ENCODE results near the gene SLC6A15. TPM values are rescaled to one million over a fixed set of nuclear protein-coding genes. Genes with fewer than 3 reads are reported as not detected.

The SLC6A15 gene
- total and polyA plus RNA-seq, 2 of the 13 experiments (the other 11 are each of a cell fraction or from before 2014, with no cell fraction given) = not detected

DNA sequence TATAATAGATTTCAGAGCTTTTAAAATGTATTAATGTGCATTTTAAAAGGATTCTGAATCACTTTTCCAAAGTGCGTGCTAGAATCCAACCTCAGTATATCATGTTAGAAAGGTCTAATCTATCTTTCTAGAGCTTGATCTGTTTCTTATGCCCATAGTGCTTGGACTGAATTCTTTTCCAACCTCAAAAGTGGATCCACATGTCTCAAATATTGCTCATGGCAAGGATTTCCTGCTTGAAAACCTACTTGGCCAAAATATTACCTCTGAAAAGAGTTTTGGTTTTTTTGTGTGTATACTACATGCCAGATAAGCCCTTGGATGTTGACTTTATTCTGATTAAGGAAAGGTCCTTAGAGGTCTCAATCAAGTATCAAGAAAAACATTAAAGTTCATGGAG is 16.9 kb upstream of the SLC6A15 start:
- POLR2A ChIA-PET = no interaction called here
- Histone ChIP-seq H3K36me3 (replicated peaks in 1 of 2; ENCODE audit: control insufficient read depth in 1 of 2, insufficient read depth in 2 of 2, low read length in 2 of 2) (no peaks in the 10 kb centered on the region), H4K20me1 (ENCODE audit: insufficient read depth, low read length) (no peaks in the 10 kb centered on the region), H2AFZ (ENCODE audit: low read length) (no peak overlapping the region), H3K4me2 (ENCODE audit: low read depth, low read length) (no peak overlapping the region), H3K9ac (ENCODE audit: insufficient read depth, low read depth, low read length) (no peak overlapping the region), H3K27me3 (ENCODE audit: control insufficient read depth in 1 of 2, insufficient read depth in 2 of 2, low read length in 2 of 2) (no peaks in the 10 kb centered on the region), H3K27ac (ENCODE audit: extremely low read length, insufficient read depth, low read length) (no peak overlapping the region), H3K4me3 (replicated peaks in 1 of 3; ENCODE audit: insufficient read depth in 1 of 3, low read depth in 2 of 3, low read length in 3 of 3) (no peak overlapping the region), H3K79me2 (ENCODE audit: insufficient read depth, low read length) (no peaks in the 10 kb centered on the region), H3K4me1 (ENCODE audit: insufficient read depth, low read length) (no peaks in the 10 kb centered on the region), H3K9me3 (ENCODE audit: low read length) (no peaks in the 10 kb centered on the region)
- CTCF ChIA-PET (ENCODE audit: low intra/inter-chr PET ratio, low total read pairs) = no interaction called here
- TF ChIP-seq HNRNPLL (IDR thresholded peaks at IDR 0.05; ENCODE audit: low read depth, low read length, poor library complexity, severe bottlenecking) (no peak), XBP1 (CRISPR knock-in tag; IDR thresholded peaks at IDR 0.05) (no peak), SOX13 (IDR thresholded peaks at IDR 0.05) (no peak), SOX13 (CRISPR knock-in tag; conservative IDR thresholded peaks at IDR 0.05 in 1 of 2, IDR thresholded peaks at IDR 0.05 in 1 of 2) (no peak), MED1 (CRISPR knock-in tag; IDR thresholded peaks at IDR 0.05) (no peak), HNRNPK (IDR thresholded peaks at IDR 0.05; ENCODE audit: low read depth, low read length, poor library complexity, severe bottlenecking) (no peak), CENPX (CRISPR knock-in tag; IDR thresholded peaks at IDR 0.05) (no peak), HNRNPUL1 (IDR thresholded peaks at IDR 0.05; ENCODE audit: low read depth, low read length) (no peak), EZH2 (conservative IDR thresholded peaks at IDR 0.05; ENCODE audit: low read depth, low read length) (no peak), KLF11 (CRISPR knock-in tag; IDR thresholded peaks at IDR 0.05) (no peak)
- TF ChIP-seq, protein P1, sequence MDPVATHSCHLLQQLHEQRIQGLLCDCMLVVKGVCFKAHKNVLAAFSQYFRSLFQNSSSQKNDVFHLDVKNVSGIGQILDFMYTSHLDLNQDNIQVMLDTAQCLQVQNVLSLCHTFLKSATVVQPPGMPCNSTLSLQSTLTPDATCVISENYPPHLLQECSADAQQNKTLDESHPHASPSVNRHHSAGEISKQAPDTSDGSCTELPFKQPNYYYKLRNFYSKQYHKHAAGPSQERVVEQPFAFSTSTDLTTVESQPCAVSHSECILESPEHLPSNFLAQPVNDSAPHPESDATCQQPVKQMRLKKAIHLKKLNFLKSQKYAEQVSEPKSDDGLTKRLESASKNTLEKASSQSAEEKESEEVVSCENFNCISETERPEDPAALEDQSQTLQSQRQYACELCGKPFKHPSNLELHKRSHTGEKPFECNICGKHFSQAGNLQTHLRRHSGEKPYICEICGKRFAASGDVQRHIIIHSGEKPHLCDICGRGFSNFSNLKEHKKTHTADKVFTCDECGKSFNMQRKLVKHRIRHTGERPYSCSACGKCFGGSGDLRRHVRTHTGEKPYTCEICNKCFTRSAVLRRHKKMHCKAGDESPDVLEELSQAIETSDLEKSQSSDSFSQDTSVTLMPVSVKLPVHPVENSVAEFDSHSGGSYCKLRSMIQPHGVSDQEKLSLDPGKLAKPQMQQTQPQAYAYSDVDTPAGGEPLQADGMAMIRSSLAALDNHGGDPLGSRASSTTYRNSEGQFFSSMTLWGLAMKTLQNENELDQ (CRISPR knock-in tag; IDR thresholded peaks at IDR 0.05; ENCODE audit: borderline replicate concordance) = no peak
- TF ChIP-seq, protein P2, sequence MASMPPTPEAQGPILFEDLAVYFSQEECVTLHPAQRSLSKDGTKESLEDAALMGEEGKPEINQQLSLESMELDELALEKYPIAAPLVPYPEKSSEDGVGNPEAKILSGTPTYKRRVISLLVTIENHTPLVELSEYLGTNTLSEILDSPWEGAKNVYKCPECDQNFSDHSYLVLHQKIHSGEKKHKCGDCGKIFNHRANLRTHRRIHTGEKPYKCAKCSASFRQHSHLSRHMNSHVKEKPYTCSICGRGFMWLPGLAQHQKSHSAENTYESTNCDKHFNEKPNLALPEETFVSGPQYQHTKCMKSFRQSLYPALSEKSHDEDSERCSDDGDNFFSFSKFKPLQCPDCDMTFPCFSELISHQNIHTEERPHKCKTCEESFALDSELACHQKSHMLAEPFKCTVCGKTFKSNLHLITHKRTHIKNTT (CRISPR knock-in tag; IDR thresholded peaks at IDR 0.05) = no peak
- FAIRE-seq = no peak
- in situ Hi-C loops (cut with HindIII; ENCODE audit: extremely low pct_ligation_motif_present, low pct_unique_long_range_greater_than_20kb) = no loop called here
- ATAC-seq = no peak
- 100% methylated on average over 1 of the region's 1 CpG for WGBS (ENCODE audit: low lambda C conversion rate)
- no peak for DNase-seq (ENCODE audit: low spot score)
- no TSS peak for BruUV-seq (replicated peaks)
- intact Hi-C loops (cut with micrococcal nuclease; ENCODE audit: unreplicated experiment) = loop anchor here (5.0 kb wide), 1 partner anchor 1802 kb away; no protein-coding TSS in a partner anchor
